Stimulated activated naive CD4-positive, alpha-beta T cell treated with Interleukin-2 at 50 U/mL for 16 hours (primary cell): ENCODE data around the gene LRBA.

Experiments
- DNase-seq: peaks from one replicate; lab custom pipeline; 2025; lab: John Stamatoyannopoulos, UW

LRBA gene

DNA sequence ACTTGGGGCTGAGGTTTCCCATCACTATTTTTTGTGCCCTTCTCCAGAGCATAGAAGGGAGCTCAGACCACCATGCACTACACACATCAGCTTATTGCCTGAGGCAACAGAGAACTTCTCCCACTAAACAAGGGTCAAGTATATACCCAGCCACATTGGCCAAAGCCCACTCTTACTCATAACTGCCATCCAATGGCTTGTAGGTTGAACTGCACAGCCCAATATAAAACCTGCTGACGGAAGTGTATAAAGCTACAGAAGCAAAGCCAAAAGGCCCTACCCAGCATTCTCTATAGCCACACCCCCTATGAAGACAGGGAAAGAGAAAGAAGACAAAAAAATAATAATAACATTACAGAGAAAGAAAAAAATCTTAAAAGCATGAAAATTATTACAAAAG, 139.7 kb downstream of the LRBA start:
- no peak for DNase-seq

DNA sequence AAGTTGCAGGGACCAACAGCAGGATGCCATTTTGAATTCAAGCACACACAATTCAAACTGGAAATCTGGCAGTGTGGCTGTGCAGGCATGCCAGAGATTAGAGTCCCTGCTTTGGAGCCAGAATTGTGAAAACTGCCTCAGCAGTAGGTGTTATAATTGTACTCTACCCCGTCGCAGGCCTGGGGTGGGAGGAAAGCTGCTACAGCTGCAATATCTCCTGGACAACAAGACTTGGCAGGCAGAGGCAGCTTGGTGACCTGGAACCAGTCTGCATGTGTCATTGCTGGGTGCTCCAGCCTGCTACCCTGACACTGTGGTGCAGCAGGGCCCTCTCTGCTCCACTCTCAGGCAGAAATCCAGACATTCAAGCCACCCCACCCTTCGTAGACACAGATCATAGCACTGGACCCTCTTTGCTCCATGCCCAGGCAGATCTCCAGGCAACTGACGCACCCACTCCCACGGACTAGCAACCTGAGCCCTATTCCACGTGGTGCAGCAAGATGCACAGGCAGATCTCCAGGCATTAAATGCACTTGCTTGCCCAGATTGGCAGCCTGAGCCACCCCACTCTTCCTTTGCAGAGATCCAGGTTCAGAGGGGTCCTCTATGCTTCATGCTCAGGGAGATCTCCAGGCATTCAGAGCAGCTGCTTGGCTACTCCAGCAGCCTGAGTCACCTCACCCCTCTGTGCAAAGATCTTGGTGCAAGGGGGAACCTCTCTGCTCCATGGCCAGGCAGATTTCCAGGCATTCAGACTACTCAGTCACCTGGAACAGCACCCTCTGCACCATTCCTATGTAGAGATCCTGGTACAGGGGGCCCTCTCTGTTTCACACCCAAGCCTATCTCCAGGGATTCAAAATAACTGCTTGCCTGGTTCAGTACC, 140.5 kb downstream of the LRBA start:
- DNase-seq: no peak

DNA sequence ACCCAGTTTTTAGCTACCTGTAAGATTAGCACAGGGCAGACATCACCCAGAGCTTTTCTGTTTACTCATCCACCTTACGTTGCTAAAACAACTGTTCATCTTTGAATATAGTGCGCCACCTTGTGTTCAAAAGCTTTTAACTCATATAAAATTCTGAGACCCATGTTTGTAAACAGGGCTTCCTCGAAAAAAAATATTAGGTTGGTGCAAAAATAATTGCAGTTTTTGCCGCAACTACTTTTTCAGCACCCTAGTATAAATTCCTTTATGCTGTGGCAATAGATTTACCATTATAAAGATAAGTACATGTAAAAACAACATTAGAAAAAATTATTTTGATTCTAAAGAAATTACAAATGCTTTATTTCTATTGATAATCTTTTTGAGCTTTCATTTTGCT, 147.9 kb downstream of the LRBA start:
- DNase-seq: no peak

DNA sequence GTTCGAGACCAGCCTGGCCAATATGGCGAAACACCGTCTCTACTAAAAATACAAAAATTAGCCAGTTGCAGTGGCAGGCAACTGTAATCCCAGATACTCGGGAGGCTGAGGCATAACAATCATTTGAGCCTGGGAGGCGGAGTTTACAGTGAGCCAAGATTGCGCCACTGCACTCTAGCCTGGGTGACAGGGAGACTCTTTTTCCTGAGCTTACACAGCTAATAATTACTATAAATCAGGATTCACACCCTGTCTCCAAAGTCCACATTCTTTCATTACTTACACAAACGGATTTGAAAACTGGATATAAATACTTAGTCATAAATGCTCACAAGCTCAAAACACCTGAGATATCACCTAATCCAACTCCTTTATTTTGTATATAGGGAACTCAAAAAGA, 151.6 kb downstream of the LRBA start:
- no peak for DNase-seq

DNA sequence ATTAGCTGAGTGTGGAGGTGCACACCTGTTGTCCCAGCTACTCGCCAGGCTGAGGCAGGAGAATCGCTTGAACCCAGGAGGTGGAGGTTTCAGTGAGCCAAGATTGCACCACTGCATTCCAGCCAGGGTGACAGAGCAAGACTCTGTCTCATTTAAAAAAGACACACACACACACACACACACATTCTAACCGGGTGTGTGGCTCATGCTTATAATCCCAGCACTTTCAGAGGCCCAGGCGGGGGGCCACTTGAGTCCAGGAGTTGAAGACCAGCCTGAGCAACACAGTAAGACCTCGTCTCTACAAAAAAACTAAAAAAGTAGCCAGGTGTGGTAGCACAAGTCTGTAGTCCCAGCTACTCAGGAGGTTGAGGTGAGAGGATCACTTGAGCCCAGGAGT, 152.3 kb downstream of the LRBA start:
- DNase-seq: no peak

DNA sequence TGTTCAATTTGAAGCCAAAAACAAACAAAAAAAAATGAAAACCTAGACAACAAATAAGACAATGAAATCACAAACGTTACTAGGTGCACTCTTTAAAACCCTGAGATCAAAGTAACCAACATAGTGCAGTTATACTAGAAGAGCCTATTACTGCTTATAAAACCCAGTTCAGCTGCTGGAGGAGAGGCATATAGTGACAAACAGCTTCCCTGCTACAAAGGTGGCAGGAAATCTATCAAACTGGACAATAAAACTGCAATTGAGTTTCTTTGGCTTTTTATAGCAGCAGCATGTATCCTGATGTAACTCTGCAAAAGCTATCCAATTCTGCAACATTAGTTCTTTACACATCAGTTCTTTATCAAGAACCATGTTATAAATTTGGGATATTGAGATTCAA, 155.6 kb downstream of the LRBA start:
- no peak for DNase-seq

DNA sequence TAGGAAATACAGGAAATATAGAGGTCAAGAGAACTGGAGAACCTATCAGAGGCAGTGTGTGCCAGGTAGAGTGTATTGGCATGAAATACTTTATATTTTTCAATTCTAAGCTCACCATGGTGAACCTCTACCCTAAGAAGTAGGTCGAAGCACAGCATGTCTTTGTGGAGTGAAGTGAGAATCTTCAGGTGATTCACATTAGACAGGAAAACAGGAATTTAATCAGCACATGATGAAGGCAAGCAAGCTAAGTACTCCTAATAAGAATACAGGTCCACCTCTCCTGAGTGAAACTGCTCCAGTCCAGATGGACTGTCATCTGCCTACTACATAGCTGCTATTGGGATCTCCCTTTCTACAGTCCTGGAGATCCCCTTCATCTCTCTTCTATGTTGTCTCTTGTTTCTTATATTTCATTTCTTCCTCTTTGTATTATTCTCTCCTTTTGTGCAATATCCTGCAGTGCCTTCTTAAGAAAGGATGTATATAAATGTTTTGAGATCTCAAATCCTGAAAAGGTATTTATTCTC, 159.0 kb downstream of the LRBA start:
- DNase-seq: no peak

DNA sequence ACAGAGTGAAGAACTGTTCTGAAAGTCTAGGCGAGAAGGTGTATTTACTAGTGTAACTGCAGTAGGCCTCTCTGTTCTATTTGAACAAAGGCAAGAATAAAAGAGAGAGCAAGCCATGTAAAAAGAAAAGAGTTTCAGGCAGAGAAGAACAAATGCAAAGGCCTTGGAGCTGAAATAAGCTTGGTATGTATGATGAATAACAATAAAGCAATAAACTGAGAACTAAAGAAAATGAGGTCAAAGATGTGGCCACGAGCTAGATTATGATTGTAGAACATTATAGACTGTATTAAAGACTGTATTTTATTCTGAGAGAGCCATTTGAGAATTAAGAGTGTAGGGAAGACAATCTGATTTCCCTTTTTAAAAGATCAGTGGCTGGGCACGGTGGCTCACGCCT, 160.5 kb downstream of the LRBA start:
- DNase-seq: no peak

DNA sequence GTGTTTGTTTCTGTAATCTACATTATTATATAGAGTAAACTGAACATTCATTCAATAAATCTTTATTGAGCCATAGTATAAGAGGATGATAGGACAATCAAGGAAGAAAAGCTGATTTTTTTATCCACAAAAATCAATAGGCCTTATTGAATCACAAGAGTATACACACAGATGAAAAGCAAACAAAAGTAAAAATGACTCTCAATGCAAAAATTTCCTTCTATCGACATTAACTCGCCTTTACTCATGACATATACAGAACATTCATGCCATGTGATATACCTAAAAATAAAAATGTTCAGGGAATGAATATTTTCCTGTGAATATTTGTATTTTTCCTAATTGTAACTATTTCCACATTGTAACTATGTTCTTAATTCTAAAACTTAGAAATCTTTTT, 161.2 kb downstream of the LRBA start:
- no peak for DNase-seq

DNA sequence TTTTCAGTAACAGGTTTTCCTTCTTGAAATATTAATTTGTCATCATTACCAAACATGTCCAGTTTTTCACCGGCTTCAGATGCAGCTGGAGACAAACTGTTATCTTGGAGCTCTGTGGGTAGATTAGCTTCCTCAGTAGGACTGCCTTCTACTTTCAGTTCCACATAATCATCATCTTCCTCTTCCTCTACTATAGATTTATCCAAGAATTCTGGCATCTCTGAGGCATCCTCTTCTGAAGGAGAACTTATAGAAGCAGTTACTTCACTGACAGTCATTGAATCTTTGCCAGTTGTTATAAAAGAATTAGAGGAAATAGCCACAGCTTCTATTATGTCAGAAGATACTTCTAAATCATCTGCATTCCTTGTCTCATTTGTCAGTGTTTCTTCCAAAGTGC, 162.9 kb downstream of the LRBA start:
- DNase-seq: no peak

DNA sequence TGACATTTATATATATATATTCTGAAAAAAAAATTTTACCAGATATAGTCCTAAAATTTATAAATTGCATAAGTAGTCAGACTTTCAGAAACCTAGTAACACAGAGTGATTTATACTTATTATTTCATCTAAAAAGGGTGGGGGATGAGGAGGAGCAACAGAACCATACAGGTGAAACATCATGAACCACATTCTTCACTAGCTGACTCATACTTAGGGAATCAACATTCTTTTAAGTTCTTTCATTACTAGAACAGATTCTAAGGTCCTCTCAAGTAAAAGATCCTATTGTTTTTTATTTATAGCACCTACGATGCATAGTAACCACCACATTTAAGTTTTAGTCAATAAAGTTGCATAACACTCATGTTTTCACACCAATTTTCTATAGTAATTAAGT, 166.1 kb downstream of the LRBA start:
- DNase-seq: no peak

DNA sequence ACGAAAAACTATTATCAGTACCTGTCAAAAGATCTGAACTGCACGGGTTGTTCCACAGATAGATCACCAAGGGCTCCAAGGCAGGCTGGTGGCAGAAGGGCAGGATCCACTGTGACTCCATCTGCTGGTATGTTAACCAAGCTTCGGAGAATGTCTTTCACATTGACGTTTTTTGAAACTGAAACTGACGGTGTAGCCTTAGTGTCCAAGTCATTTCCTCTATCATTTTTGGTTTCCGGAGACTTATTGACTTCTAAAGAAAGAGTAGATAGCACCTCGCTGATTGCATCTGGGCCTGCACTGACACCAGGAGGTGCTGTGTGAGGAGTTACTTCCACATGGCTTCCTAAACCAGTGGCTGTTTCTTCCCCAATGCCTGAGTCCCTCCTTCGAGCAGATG, 186.9 kb downstream of the LRBA start:
- DNase-seq: peak; percentile 48

DNA sequence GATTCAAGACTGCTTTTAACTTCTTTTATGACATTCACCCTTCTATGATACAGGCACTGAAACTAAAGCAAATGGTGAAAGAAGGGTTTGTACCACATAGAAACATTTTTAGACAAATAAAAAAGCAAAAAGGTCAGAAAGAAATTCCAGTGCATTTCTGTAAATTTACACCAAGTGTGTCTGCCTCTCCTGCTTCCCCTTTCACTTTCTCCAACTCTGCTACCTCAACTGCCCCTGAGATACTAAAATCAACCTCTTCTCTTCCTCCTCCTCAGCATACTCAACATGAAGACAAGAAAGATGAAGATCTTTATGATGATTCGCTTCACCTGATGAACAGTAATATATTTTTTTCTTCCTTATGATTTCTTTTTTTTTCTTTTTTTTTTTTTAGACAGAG, 187.9 kb downstream of the LRBA start:
- no peak for DNase-seq

DNA sequence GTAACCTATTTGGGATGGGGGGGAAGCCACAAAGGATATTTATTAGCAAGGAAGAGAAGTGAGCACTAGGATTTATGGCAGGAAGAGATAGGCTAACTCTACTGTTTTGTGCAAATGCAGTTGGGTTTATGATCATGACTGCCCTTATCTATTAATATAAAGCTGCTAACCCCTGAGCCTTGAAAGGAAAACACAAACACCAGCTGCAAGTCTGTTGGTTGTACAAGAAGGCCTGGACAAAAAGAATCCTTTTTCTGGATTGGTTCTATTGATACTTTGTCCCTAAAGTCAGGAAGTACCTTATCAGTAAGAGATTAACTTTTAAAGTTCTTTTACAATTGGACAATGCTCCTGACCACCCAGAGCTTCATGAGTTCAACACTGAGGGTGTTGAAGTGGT, 188.8 kb downstream of the LRBA start:
- DNase-seq: no peak

DNA sequence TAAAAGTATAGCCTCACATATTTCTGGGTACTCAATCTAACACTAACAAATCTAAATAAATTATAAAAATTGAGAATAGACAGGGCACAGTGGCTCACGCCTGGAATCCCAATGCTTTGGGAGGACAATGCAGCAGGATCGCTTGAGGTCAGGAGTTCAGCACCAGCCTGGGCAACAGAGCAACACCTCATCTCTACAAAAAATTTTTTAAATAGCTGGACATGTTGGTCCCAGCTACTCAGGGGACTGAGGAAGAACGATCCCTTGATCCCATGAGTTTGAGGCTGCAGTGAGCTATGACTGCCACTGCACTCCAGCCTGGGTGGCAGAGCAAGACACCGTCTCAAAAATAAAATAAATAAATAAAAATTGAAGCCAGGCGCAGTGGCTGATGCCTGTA, 192.7 kb downstream of the LRBA start:
- no peak for DNase-seq

DNA sequence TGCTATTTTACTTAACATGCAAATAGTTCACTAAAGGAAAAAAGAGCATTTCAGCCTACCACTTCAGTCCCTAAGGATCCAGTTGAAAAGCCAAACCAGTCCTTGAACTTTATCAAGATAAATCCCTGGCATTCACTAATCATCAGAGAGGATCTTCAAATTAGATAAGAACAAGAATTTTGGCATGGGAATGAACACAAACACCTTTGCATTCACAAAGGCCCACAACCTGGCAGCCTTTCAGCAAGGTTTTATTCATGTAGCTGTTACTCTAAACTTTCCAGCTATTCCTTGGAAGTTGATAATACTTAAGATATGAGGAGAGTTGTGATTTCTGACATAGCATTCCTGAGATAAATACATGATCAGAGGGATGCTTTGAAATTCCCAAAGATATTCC, 193.4 kb downstream of the LRBA start:
- DNase-seq: no peak

DNA sequence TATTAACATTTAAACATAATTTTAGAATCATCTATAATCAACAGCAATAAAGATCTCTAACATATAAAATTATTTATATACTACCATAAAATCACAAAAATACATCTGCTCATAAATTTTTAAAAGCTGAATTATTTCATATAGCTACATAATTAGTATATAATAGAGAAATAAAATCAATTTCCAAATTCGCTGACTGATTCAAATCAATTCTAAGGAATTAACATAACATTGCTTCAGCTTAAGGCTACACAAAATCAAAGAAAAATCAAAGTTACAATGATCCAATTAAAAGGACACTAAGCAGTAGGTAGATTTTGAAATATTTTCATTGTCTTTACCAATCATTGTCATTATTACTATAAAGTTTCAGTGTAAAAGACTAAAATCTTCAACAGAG, 194.7 kb downstream of the LRBA start:
- DNase-seq: no peak

DNA sequence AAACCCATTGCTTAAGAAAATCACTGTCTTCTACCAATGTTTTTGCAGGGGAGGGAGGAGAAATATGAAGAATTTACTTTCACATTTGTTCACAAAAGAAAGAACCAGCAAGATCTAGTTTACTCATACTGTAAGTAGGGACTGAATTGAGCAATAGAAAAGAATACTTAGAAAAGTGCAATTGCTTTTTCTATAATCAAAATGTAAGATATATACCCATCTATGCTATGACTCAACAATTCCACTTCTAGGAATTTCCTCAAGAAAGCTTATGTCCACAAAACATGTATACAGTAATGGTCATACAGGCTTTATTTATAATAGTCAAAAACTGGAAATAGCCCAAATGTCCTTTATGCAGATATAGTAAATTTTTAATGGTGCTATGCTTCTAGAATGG, 196.4 kb downstream of the LRBA start:
- no peak for DNase-seq

DNA sequence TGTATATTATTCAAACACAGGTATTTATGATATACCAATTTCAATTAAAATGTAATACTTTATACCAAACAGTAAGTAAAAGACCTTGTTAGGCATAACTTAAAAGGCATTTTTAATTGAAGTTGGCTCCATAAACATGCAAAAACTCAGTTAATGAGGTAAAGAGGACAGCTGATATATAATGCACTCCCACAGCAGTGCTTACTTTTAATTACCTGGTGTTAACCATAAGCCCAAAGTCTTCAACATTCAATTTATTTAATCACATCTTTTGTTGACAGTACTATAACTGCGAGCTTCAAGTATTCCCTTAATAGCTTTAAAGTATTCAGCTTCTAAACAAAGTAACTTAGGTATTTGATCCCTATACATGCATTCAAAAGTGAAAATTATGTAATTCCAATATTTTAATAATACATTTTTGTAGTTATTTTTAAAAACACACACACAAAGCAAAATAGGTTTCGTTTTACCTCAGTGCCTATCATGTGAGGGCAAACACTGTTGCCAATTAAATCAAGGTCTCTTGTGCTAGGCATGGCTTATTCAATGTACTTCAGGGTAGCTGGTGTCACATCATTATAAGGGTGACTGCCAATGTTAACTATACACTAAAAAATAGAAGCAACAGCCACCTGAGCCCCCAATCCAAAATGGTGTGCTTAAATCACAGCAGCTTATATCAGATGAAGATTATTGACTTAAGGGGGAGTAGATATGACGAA, 197.1 kb downstream of the LRBA start:
- DNase-seq: no peak

DNA sequence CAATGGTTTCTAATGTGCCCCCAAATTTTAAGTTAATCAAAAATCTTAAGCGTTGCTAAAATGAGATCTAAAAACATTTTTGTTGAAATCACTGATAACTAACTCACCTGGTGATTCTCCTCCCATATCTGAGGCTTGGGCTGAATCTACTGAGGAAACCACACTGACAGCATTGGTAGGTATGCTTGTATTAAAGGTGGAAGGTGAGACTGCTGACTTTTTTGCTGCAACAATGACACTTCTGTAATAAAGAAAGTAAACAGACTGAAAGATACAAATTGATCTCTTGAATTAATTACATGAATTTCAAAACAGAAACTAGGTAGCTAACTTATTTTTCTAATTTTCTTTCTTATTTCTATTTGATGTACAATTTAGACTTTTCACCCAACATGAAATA, 198.1 kb downstream of the LRBA start:
- DNase-seq: no peak

DNA sequence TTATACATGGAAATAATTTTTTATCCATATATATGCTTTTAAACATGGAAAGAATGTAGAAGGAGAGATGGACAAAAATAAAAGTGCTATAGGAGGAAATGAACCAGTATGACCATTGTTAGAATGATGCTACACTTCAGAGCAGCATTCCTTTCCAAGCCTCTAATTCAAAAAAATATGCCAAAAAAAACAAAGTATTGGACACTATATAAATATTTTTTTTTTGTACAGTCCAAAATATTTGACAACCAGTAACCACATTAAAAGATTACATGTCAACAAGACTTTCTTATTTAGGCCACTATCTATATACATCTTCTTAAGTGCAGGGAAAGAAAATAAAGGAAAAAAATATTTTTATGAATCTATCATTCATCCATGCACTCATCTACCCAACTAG, 198.6 kb downstream of the LRBA start:
- no peak for DNase-seq

DNA sequence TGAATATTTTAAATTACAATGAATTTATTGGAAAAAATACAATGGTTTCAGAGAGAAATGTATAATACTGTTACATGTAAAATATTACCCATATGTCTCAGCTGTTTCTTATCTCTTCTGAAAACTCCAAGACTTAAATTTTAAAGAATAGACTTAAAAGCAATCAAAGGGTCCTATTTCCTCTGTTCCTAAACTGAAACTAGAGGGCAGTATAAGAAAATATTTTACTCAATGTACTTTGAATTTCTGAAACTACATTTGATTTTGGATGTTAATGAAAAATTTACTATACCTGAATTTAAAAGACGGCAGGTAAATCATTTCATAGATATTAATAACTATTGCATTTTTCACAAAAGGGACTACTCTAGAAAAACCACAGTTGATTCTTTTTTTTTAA, 200.2 kb downstream of the LRBA start:
- DNase-seq: no peak
